GM12874 (cell line): Measurements from ENCODE around the gene SMCO2.

Source experiments
- CTCF ChIP-seq: IDR thresholded peaks from 2 replicates; pipeline ENCODE4 v1.5.1; 2011; ENCODE audit warnings: low read depth, mild to moderate bottlenecking, control low read depth, low read length, moderate library complexity; ENCODE audit not compliant: insufficient read depth

The SMCO2 gene

GRCh38 chr12:27453421-27453820 is 6.9 kb downstream of the SMCO2 start:
- TF ChIP-seq CTCF: no peak

- TF ChIP-seq CTCF: no peak
These were observed 9.1 kb downstream of the SMCO2 start for GRCh38 chr12:27455589-27455988.

DNA sequence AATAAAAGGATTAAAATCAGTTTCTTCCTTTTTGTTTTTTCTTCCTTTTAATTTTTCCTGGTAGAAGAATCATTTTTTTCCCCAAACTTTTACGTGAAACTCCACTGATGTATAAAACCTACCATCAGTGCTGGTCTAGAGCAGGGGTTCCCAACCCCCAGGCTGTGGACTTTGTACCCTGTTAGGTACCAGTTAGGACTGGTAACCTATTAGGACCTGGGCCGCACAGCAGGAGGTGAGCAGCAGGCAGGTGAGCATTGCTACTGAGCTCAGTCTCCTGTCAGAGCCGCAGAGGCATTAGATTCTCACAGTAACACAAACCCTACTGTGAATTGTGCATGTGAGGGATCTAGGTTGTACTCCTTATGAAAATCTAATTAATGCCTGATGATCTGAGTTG is 10.1 kb downstream of the SMCO2 start:
- TF ChIP-seq CTCF: no peak

GRCh38 chr12:27460471-27460978 is 14.0 kb downstream of the SMCO2 start:
- TF ChIP-seq CTCF: no peak

- no peak for TF ChIP-seq CTCF
These were observed 15.7 kb downstream of the SMCO2 start for GRCh38 chr12:27462151-27462694.

DNA sequence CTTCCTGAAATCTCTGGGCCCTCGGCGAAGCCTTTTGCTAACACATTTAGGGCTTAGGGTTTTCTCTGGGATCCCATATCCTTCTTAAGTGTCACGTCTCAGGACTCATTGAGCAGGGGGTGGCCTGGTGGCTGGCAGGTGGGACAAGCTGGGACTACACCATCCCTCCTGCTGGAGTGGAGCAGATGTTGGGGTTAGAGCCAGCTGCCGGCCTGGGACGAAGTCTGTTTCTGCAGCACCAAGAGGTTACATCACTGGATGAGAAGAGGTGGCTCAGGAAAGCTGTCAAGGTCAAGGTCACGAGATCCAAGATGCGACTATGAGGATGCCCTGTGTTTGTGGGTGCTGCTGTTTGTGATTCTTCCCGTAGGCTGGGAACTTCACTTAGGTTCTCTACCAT is 16.3 kb downstream of the SMCO2 start:
- TF ChIP-seq CTCF: no peak

GRCh38 chr12:27463511-27464219 is 17.1 kb downstream of the SMCO2 start:
- TF ChIP-seq CTCF: no peak

- no peak for TF ChIP-seq CTCF
These were observed 17.7 kb downstream of the SMCO2 start for GRCh38 chr12:27464220-27464554.
